ENCODE results near the gene AHSA1.

AHSA1 gene

GRCh38 chr14:77491056-77491455, 33.2 kb downstream of the AHSA1 start:
- Histone ChIP-seq H3K4me1 (ENCODE audit: control insufficient read depth in 1 of 2, insufficient read depth in 1 of 2, low read depth in 1 of 2, low read length in 1 of 2) (no peaks in the 10 kb centered on the region), H3K27ac (no peak overlapping the region), H3K9me3 (no peaks in the 10 kb centered on the region), H3K4me3 (ENCODE audit: low read depth in 1 of 2, low read length in 1 of 2) (no peak overlapping the region), H3K36me3 (no peaks in the 10 kb centered on the region), H3K27me3 (peaks cover 12% of the 10 kb centered on the region)
- TF ChIP-seq, protein P1, sequence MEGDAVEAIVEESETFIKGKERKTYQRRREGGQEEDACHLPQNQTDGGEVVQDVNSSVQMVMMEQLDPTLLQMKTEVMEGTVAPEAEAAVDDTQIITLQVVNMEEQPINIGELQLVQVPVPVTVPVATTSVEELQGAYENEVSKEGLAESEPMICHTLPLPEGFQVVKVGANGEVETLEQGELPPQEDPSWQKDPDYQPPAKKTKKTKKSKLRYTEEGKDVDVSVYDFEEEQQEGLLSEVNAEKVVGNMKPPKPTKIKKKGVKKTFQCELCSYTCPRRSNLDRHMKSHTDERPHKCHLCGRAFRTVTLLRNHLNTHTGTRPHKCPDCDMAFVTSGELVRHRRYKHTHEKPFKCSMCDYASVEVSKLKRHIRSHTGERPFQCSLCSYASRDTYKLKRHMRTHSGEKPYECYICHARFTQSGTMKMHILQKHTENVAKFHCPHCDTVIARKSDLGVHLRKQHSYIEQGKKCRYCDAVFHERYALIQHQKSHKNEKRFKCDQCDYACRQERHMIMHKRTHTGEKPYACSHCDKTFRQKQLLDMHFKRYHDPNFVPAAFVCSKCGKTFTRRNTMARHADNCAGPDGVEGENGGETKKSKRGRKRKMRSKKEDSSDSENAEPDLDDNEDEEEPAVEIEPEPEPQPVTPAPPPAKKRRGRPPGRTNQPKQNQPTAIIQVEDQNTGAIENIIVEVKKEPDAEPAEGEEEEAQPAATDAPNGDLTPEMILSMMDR (IDR thresholded peaks at IDR 0.05) = no peak

DNA sequence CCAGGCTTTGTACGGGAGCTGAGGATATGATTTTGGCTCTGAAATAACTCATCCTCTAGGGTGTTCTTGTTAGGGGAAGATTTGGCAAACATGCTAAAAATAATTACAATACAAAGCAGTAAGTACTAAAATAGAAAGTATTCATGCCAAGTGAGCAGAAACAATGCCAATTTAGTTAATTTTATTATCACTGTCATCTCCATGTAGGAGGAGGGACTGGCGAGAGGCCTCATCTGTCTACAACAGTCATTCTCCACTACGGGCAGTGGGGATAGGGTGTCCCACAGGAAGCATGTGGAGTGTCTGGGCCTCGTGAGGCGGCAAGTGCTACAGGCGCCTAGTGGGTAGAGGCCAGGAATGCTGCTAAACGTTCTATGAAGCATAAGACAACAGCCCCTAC, 37.4 kb downstream of the AHSA1 start:
- H3K9me3 ChIP-seq = no peaks in the 10 kb centered on the region
- peaks cover 53% of the 10 kb centered on the region for H3K27me3 ChIP-seq
- TF ChIP-seq, protein P1 (IDR thresholded peaks at IDR 0.05) = no peak
- peaks cover 13 to 17% of the 10 kb centered on the region in 2 experiments for H3K4me1 ChIP-seq (ENCODE audit: control insufficient read depth in 1 of 2, insufficient read depth in 1 of 2, low read depth in 1 of 2, low read length in 1 of 2)
- H3K36me3 ChIP-seq = no peaks in the 10 kb centered on the region
- no peak overlapping the region for H3K4me3 ChIP-seq (ENCODE audit: low read depth in 1 of 2, low read length in 1 of 2)
- no peak overlapping the region for H3K27ac ChIP-seq

GRCh38 chr14:77498120-77498979, 40.5 kb downstream of the AHSA1 start, which contains the start of gene ISM2:
Gene ISM2 (minus strand): TSS chr14:77498816. CDS start chr14:77498793, 23 bp downstream.
- H3K4me1 ChIP-seq (ENCODE audit: control insufficient read depth in 1 of 2, insufficient read depth in 1 of 2, low read depth in 1 of 2, low read length in 1 of 2) = peaks cover 13 to 17% of the 10 kb centered on the region in 2 experiments
- peak within 1 kb of the TSS; percentile 15 to 56 for H3K4me3 ChIP-seq (ENCODE audit: low read depth in 1 of 2, low read length in 1 of 2)
- no peaks in the 10 kb centered on the region for H3K9me3 ChIP-seq
- no peaks in the 10 kb centered on the region for H3K36me3 ChIP-seq
- TF ChIP-seq, protein P1 (IDR thresholded peaks at IDR 0.05) = no peak
- H3K27me3 ChIP-seq = peaks cover 68% of the 10 kb centered on the region
- H3K27ac ChIP-seq = no peak within 1 kb of the TSS

GRCh38 chr14:77498984-77499527, 41.2 kb downstream of the AHSA1 start:
- peaks cover 68% of the 10 kb centered on the region for H3K27me3 ChIP-seq
- no peaks in the 10 kb centered on the region for H3K36me3 ChIP-seq
- no peak overlapping the region for H3K27ac ChIP-seq
- H3K4me3 ChIP-seq (ENCODE audit: low read depth in 1 of 2, low read length in 1 of 2) = peak overlapping the region in 1 of 2 experiments; percentile 56
- TF ChIP-seq, protein P1 (IDR thresholded peaks at IDR 0.05) = no peak
- no peaks in the 10 kb centered on the region for H3K9me3 ChIP-seq
- H3K4me1 ChIP-seq (ENCODE audit: control insufficient read depth in 1 of 2, insufficient read depth in 1 of 2, low read depth in 1 of 2, low read length in 1 of 2) = peaks cover 13 to 17% of the 10 kb centered on the region in 2 experiments

DNA sequence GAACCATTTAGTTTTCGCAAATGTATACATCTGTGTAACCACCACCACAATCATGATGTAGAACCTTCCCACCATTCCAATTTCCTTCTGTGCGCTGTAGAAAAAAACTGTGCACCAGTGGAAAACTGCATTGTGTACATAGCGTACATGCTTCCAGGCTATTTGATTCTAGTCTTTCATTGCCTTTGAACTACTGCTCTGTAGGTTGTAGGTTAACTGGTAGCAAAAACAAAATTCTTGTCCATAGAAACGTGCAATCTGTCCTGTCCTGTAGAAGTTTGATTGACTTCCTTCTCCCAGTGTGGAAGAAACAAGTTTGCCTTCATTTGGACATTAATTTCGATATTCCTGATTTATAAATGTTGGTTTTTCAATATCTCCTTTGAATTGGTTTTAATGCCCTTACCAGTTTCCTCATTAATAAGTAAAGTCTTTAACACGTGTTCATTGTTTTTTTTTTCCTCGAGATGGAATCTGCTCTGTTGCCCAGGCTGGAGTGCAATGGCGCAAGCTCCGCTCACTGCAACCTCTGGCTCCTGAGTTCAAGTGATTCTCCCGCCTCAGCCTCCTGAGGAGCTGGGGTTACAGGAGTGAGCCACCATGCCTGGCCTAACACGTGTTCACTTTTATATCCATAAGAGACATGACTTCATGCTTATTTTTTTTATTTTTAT, 44.4 kb downstream of the AHSA1 start:
- Histone ChIP-seq H3K9me3 (no peaks in the 10 kb centered on the region), H3K27ac (no peak overlapping the region), H3K36me3 (peaks cover 14% of the 10 kb centered on the region)

More for the DNA sequence above, 44.4 kb downstream of the AHSA1 start:
- H3K27me3 ChIP-seq = peaks cover 46% of the 10 kb centered on the region
- H3K4me1 ChIP-seq (ENCODE audit: control insufficient read depth in 1 of 2, insufficient read depth in 1 of 2, low read depth in 1 of 2, low read length in 1 of 2) = peaks cover 13 to 17% of the 10 kb centered on the region in 2 experiments
- H3K4me3 ChIP-seq (ENCODE audit: low read depth in 1 of 2, low read length in 1 of 2) = no peak overlapping the region
- TF ChIP-seq, protein P1 (IDR thresholded peaks at IDR 0.05) = no peak
